SK-N-SH (cell line): ENCODE data around the gene SATB1. TPM values are rescaled to one million over a fixed set of nuclear protein-coding genes. Genes with fewer than 3 reads are reported as not detected.
A peak's percentile ranks its signal among the peaks of the same experiment; 100 is the strongest.

Experiments
- CTCF ChIA-PET: fragments of 300-600, 350-600 bp; formaldehyde crosslinking; extraction: SDS; loops from one replicate; lab custom pipeline; 2021; lab: Yijun Ruan, JAX
- POLR2A ChIA-PET: fragments of 350-600 bp; sonication (Branson Sonifier 250); formaldehyde crosslinking; extraction: SDS; loops from one replicate; lab custom pipeline; 2020; ENCODE audit warnings: antibody characterized with exemption, inconsistent platforms; lab: Yijun Ruan, JAX
- DNase-seq: peaks from one replicate; pipeline ENCODE4 v3.0.0; 2012
- H2AFZ ChIP-seq: fragments of 200-600 bp; sonication (generic); 2 replicates; pipeline ENCODE4 v1.8.1; 2016; ENCODE audit warnings: antibody characterized with exemption, mild to moderate bottlenecking, low read depth
- H3F3A ChIP-seq: fragments of 200-600 bp; sonication (generic); replicated peaks from 2 replicates; pipeline ENCODE3; 2016; ENCODE audit warnings: antibody characterized with exemption, mild to moderate bottlenecking; ENCODE audit not compliant: insufficient read depth
- H3K27ac ChIP-seq, 2 experiments: fragments of 200-500 bp in 1 of 2; fragments of 200-600 bp in 1 of 2; sonication (Bioruptor generic) in 1 of 2; sonication (generic), shearing (Covaris generic) in 1 of 2; 2 replicates each; pipeline versions ENCODE4 v1.5.1 to v1.6.1; 2014 to 2016; ENCODE audit warnings: low read depth in 2 of 2, inconsistent platforms in 1 of 2, low read length in 1 of 2, mild to moderate bottlenecking in 1 of 2, mixed read lengths in 1 of 2
- H3K27me3 ChIP-seq: fragments of 200-600 bp; sonication (generic), shearing (Covaris generic); 2 replicates; pipeline ENCODE4 v1.6.1; 2016; ENCODE audit warnings: mixed run types; ENCODE audit not compliant: insufficient read depth
- H3K36me3 ChIP-seq, 2 experiments: fragments of 200-500 bp in 1 of 2; fragments of 200-600 bp in 1 of 2; sonication (Bioruptor generic) in 1 of 2; sonication (generic) in 1 of 2; replicated peaks in 1 of 2; 2 replicates each; pipeline versions ENCODE3 to v1.5.1; 2014 to 2016; ENCODE audit warnings: low read length in 1 of 2, mild to moderate bottlenecking in 1 of 2; ENCODE audit not compliant: insufficient read depth in 2 of 2, control insufficient read depth in 1 of 2
- H3K4me1 ChIP-seq, 2 experiments: fragments of 200-500 bp in 1 of 2; fragments of 200-600 bp in 1 of 2; sonication (Bioruptor generic) in 1 of 2; sonication (generic), shearing (Covaris generic) in 1 of 2; 2 replicates each; pipeline versions ENCODE4 v1.5.1 to v1.6.1; 2014 to 2016; ENCODE audit warnings: low read depth in 1 of 2, low read length in 1 of 2, mixed run types in 1 of 2; ENCODE audit not compliant: insufficient read depth in 2 of 2, control insufficient read depth in 1 of 2
- H3K4me2 ChIP-seq: fragments of 200-600 bp; sonication (generic), shearing (Covaris generic); 2 replicates; pipeline ENCODE4 v1.6.1; 2017; ENCODE audit warnings: mixed run types
- H3K4me3 ChIP-seq, 2 experiments: fragments of 200-500 bp in 1 of 2; fragments of 200-600 bp in 1 of 2; sonication (Bioruptor generic) in 1 of 2; sonication (generic), shearing (Covaris generic) in 1 of 2; 2 replicates each; pipeline versions ENCODE4 v1.5.1 to v1.8.1; 2014 to 2016; ENCODE audit warnings: low read depth in 2 of 2, inconsistent platforms in 1 of 2, low read length in 1 of 2, mild to moderate bottlenecking in 1 of 2, mixed read lengths in 1 of 2, moderate library complexity in 1 of 2
- H3K79me2 ChIP-seq: fragments of 200-600 bp; sonication (generic); 2 replicates; pipeline ENCODE4 v1.8.1; 2017; ENCODE audit warnings: mild to moderate bottlenecking; ENCODE audit not compliant: insufficient read depth
- H3K9ac ChIP-seq: fragments of 200-600 bp; sonication (generic); 2 replicates; pipeline ENCODE4 v1.6.1; 2017; ENCODE audit warnings: mixed run types
- H3K9me2 ChIP-seq: fragments of 200-600 bp; sonication (generic); 2 replicates; pipeline ENCODE4 v1.6.1; 2017; ENCODE audit warnings: mixed run types
- H3K9me3 ChIP-seq: fragments of 200-600 bp; sonication (generic); 2 replicates; pipeline ENCODE4 v1.6.1; 2017; ENCODE audit warnings: mixed run types, mild to moderate bottlenecking, moderate library complexity
- H4K20me1 ChIP-seq: fragments of 200-600 bp; sonication (generic); 2 replicates; pipeline ENCODE4 v1.6.1; 2017; ENCODE audit warnings: mild to moderate bottlenecking, mixed run types; ENCODE audit not compliant: insufficient read depth
- CHD2 ChIP-seq: fragments of 150-350 bp; IDR thresholded peaks from 2 replicates; pipeline ENCODE4 v1.6.1; 2018; ENCODE audit warnings: low read length; ENCODE audit not compliant: partially characterized antibody
- CTCF ChIP-seq: fragments of 200-600 bp; sonication (generic); IDR thresholded peaks from 2 replicates; pipeline ENCODE4 v1.6.1; 2017; ENCODE audit warnings: antibody characterized with exemption, mild to moderate bottlenecking, moderate library complexity
- ELF1 ChIP-seq: IDR thresholded peaks from 2 replicates; pipeline ENCODE4 v1.4.0; 2012
- EP300 ChIP-seq, 2 experiments: IDR thresholded peaks; 2 replicates each; pipeline versions ENCODE4 v1.4.0 to v1.6.1; 2012; ENCODE audit warnings: borderline replicate concordance in 1 of 2, low read depth in 1 of 2, low read length in 1 of 2
- FOXM1 ChIP-seq: IDR thresholded peaks from 2 replicates; pipeline ENCODE4 v1.4.0; 2012; ENCODE audit warnings: low read depth, mild to moderate bottlenecking
- GATA2 ChIP-seq: sonication (generic); formaldehyde crosslinking; IDR thresholded peaks from 2 replicates; pipeline ENCODE4 v1.5.0; 2020; ENCODE audit warnings: mild to moderate bottlenecking, missing genetic modification reagents
- JUND ChIP-seq: IDR thresholded peaks from 2 replicates; pipeline ENCODE4 v1.4.0; 2012
- MAX ChIP-seq: IDR thresholded peaks from 2 replicates; pipeline ENCODE4 v1.4.0; 2012; ENCODE audit warnings: low read depth
- MEF2A ChIP-seq: IDR thresholded peaks from 2 replicates; pipeline ENCODE4 v1.4.0; 2012; ENCODE audit warnings: low read depth, borderline replicate concordance
- NFIC ChIP-seq: IDR thresholded peaks from 2 replicates; pipeline ENCODE4 v1.4.0; 2012; ENCODE audit warnings: borderline replicate concordance
- RAD21 ChIP-seq: IDR thresholded peaks from 2 replicates; pipeline ENCODE4 v1.6.1; 2012; ENCODE audit warnings: mild to moderate bottlenecking, low read length
- RCOR1 ChIP-seq: fragments of 150-350 bp; IDR thresholded peaks from 2 replicates; pipeline ENCODE4 v1.6.1; 2017; ENCODE audit warnings: antibody characterized with exemption, low read length
- TAF1 ChIP-seq: IDR thresholded peaks from 2 replicates; pipeline ENCODE4 v1.6.1; 2012; ENCODE audit warnings: low read depth, mild to moderate bottlenecking, low read length, moderate library complexity, borderline replicate concordance
- USF2 ChIP-seq: fragments of 150-350 bp; IDR thresholded peaks from 2 replicates; pipeline ENCODE4 v1.6.1; 2017; ENCODE audit warnings: antibody characterized with exemption, low read length, low read depth, borderline replicate concordance
- YY1 ChIP-seq: IDR thresholded peaks from 2 replicates; pipeline ENCODE4 v1.4.0; 2012; ENCODE audit warnings: low read depth, mild to moderate bottlenecking
- WGBS: methylation state at CpG from one replicate; pipeline ENCODE4 v1.1.6; 2017; ENCODE audit warnings: low lambda C conversion rate; 5-methylcytosine and 5-hydroxymethylcytosine counted together
- polyA plus RNA-seq, 3 experiments: library from polyadenylated mRNA; depleted of rRNA; stranded (reverse); fragments of >200 nt; gene quantifications; 2 replicates each; pipeline ENCODE4 v1.2.3, GENCODE V29; 2012

The SATB1 gene
- polyA plus RNA-seq, 1 of the 3 experiments (the other 2 are of a cell fraction): 8.5 TPM

GRCh38 chr3:18394384-18394995 lies 30.6 kb downstream of the SATB1 start:
- CTCF ChIA-PET: interaction anchor here (1.0 to 1.3 kb wide), 2 partner anchors 147 to 268 kb away, joined by 3 to 4 read pairs; no protein-coding TSS in a partner anchor
- Histone ChIP-seq H2AFZ (no peak overlapping the region), H3F3A (peaks cover 4% of the 10 kb centered on the region), H3K79me2 (no peaks in the 10 kb centered on the region), H3K4me1 (peaks cover 0 to 10% of the 10 kb centered on the region in 2 experiments; a peak in 1 of 4 replicates), H3K9ac (no peak overlapping the region)
- TF ChIP-seq JUND (no peak), MEF2A (no peak), ELF1 (no peak), FOXM1 (no peak), EP300 (IDR thresholded peaks at IDR 0.05; ENCODE audit: borderline replicate concordance in 1 of 2, low read depth in 1 of 2, low read length in 1 of 2) (no peak)
- TF ChIP-seq, all 33 proteins: peak for 0
- Histone ChIP-seq H3K9me3 (no peaks in the 10 kb centered on the region), H3K27me3 (no peaks in the 10 kb centered on the region), H4K20me1 (no peaks in the 10 kb centered on the region), H3K4me2 (no peak overlapping the region), H3K36me3 (peaks cover 0 to 12% of the 10 kb centered on the region in 2 experiments), H3K27ac (no peak overlapping the region), H3K4me3 (no peak overlapping the region), H3K9me2 (no peaks in the 10 kb centered on the region)
- 94% methylated on average over 12 of the region's 12 CpGs for WGBS
- POLR2A ChIA-PET: no interaction called here
- no peak for DNase-seq

GRCh38 chr3:18393906-18394305 lies 31.2 kb downstream of the SATB1 start:
- POLR2A ChIA-PET: no interaction called here
- no peak overlapping the region for H3K4me2 ChIP-seq
- CTCF ChIA-PET: no interaction called here
- H3K4me1 ChIP-seq: peaks cover 0 to 12% of the 10 kb centered on the region in 2 experiments; a peak in 1 of 4 replicates
- H4K20me1 ChIP-seq: no peaks in the 10 kb centered on the region
- DNase-seq: no peak
- 63% methylated on average over 2 of the region's 2 CpGs for WGBS
- peaks cover 0 to 12% of the 10 kb centered on the region in 2 experiments for H3K36me3 ChIP-seq
- H3K9ac ChIP-seq: no peak overlapping the region
- no peak overlapping the region for H3K4me3 ChIP-seq
- TF ChIP-seq NFIC: peak; percentile 24; the same call in 1 of the 2 replicates
- TF ChIP-seq TAF1: no peak
- no peak for TF ChIP-seq CHD2
- H2AFZ ChIP-seq: no peak overlapping the region
- no peaks in the 10 kb centered on the region for H3K79me2 ChIP-seq
- no peak overlapping the region for H3K27ac ChIP-seq
- no peaks in the 10 kb centered on the region for H3K9me3 ChIP-seq
- no peaks in the 10 kb centered on the region for H3K9me2 ChIP-seq
- H3K27me3 ChIP-seq: no peaks in the 10 kb centered on the region
- H3F3A ChIP-seq: peaks cover 4% of the 10 kb centered on the region

- 28% methylated on average over 3 of the region's 3 CpGs for WGBS
- POLR2A ChIA-PET: no interaction called here
- Histone ChIP-seq H3K27me3 (no peaks in the 10 kb centered on the region), H4K20me1 (no peaks in the 10 kb centered on the region), H3K27ac (peak overlapping the region in 1 of 2 experiments; percentile 75; a peak in 2 of 4 replicates), H3K9ac (no peak overlapping the region), H3K79me2 (no peaks in the 10 kb centered on the region), H2AFZ (no peak overlapping the region), H3K36me3 (peaks cover 0 to 4% of the 10 kb centered on the region in 2 experiments), H3K4me3 (no peak overlapping the region), H3F3A (peaks cover 4% of the 10 kb centered on the region), H3K9me3 (no peaks in the 10 kb centered on the region), H3K9me2 (no peaks in the 10 kb centered on the region), H3K4me1 (peaks cover 0 to 16% of the 10 kb centered on the region in 2 experiments; a peak in 2 of 4 replicates), H3K4me2 (no peak overlapping the region)
- peak; percentile 13 for DNase-seq
- TF ChIP-seq YY1 (no peak), MAX (no peak), GATA2 (CRISPR knock-in tag) (peak; percentile 78), USF2 (no peak), RCOR1 (peak; percentile 63; the same call in 1 of the 2 replicates), EP300 (IDR thresholded peaks at IDR 0.05; ENCODE audit: borderline replicate concordance in 1 of 2, low read depth in 1 of 2, low read length in 1 of 2) (peak in 1 of 2 experiments; percentile 64; a peak in 1 of 4 replicates), RAD21 (no peak), CTCF (no peak)
- CTCF ChIA-PET: interaction anchor here (0.6 to 2.8 kb wide), 22 partner anchors 8 to 1097 kb away, joined by 3 to 22 read pairs (median 4); no protein-coding TSS in a partner anchor
Measured at GRCh38 chr3:18390024-18390660, 35.0 kb downstream of the SATB1 start.
